GM23338 (cell line): ENCODE data around the gene NDUFB5. TPM values are rescaled to one million over a fixed set of nuclear protein-coding genes. Genes with fewer than 3 reads are reported as not detected.

ENCODE experiments used
- ATAC-seq: fragments of 200-7000 bp; cut with Tn5 transposase; 3 replicates; pipeline ENCODE4 v1.9.1; 2020
- DNase-seq: peaks from one replicate; pipeline ENCODE4 v3.0.0-alpha.2; 2015; ENCODE audit warnings: low spot score
- H2AFZ ChIP-seq: fragments of 200-600 bp; sonication (generic); 2 replicates; pipeline ENCODE4 v1.8.0; 2016; ENCODE audit warnings: antibody characterized with exemption, mild to moderate bottlenecking, moderate library complexity
- H3F3A ChIP-seq: fragments of 200-600 bp; sonication (generic); replicated peaks from 2 replicates; pipeline ENCODE4 v1.8.0; 2017; ENCODE audit warnings: antibody characterized with exemption, mixed run types, low read depth
- H3K27ac ChIP-seq: fragments of 200-600 bp; sonication (generic); 2 replicates; pipeline ENCODE4 v1.6.1; 2016; ENCODE audit warnings: low read depth
- H3K27me3 ChIP-seq: fragments of 200-600 bp; sonication (generic); 2 replicates; pipeline ENCODE4 v1.8.0; 2016; ENCODE audit warnings: mild to moderate bottlenecking, mixed run types, moderate library complexity; ENCODE audit not compliant: insufficient read depth
- H3K36me3 ChIP-seq: fragments of 200-600 bp; sonication (generic); 2 replicates; pipeline ENCODE4 v1.8.0; 2016; ENCODE audit warnings: mild to moderate bottlenecking; ENCODE audit not compliant: insufficient read depth
- H3K4me1 ChIP-seq: fragments of 200-600 bp; sonication (generic); 2 replicates; pipeline ENCODE4 v1.8.0; 2016; ENCODE audit warnings: mild to moderate bottlenecking, moderate library complexity; ENCODE audit not compliant: insufficient read depth
- H3K4me2 ChIP-seq: fragments of 200-600 bp; sonication (generic); 2 replicates; pipeline ENCODE4 v1.7.1; 2017; ENCODE audit warnings: mixed run types
- H3K4me3 ChIP-seq: fragments of 200-600 bp; sonication (generic); 2 replicates; pipeline ENCODE4 v1.6.1; 2016; ENCODE audit warnings: mixed run types
- H3K79me2 ChIP-seq: fragments of 200-600 bp; sonication (generic); replicated peaks from 2 replicates; pipeline ENCODE4 v1.8.0; 2017; ENCODE audit warnings: mild to moderate bottlenecking; ENCODE audit not compliant: insufficient read depth
- H3K9me2 ChIP-seq: fragments of 200-600 bp; sonication (generic); 2 replicates; pipeline ENCODE4 v1.8.0; 2017; ENCODE audit not compliant: insufficient read depth
- H4K20me1 ChIP-seq: fragments of 200-600 bp; sonication (generic); replicated peaks from 2 replicates; pipeline ENCODE4 v1.8.0; 2017; ENCODE audit warnings: mild to moderate bottlenecking; ENCODE audit not compliant: insufficient read depth
- H3K27ac Mint-ChIP-seq: 2 replicates; pipeline ENCODE4 v1.8.0; 2020; ENCODE audit warnings: inconsistent platforms, mild to moderate bottlenecking, moderate library complexity, mixed read lengths
- H3K27me3 Mint-ChIP-seq: 3 replicates; pipeline ENCODE4 v1.8.0; 2022; ENCODE audit warnings: low read depth, mild to moderate bottlenecking, moderate library complexity, mixed read lengths, inconsistent platforms; ENCODE audit not compliant: insufficient read depth, poor library complexity
- H3K36me3 Mint-ChIP-seq: 3 replicates; pipeline ENCODE4 v1.8.0; 2021; ENCODE audit warnings: low read depth, mild to moderate bottlenecking, inconsistent platforms, moderate library complexity, mixed read lengths
- H3K4me1 Mint-ChIP-seq: 3 replicates; pipeline ENCODE4 v1.8.0; 2020; ENCODE audit warnings: mild to moderate bottlenecking, inconsistent platforms, mixed read lengths
- H3K4me3 Mint-ChIP-seq: 3 replicates; pipeline ENCODE4 v1.8.0; 2021; ENCODE audit warnings: moderate library complexity, mild to moderate bottlenecking, inconsistent platforms, mixed read lengths
- H3K9me3 Mint-ChIP-seq: 3 replicates; pipeline ENCODE4 v1.8.0; 2020; ENCODE audit warnings: moderate library complexity, mild to moderate bottlenecking, inconsistent platforms, mixed read lengths
- CREB1 ChIP-seq: fragments of 250-450 bp; sonication (Bioruptor Pico); IDR thresholded peaks from 2 replicates; pipeline ENCODE4 v1.5.0; 2020; ENCODE audit warnings: low read depth, mild to moderate bottlenecking, moderate library complexity
- CTCF ChIP-seq, 2 experiments: fragments of 200-600 bp in 1 of 2; sonication (generic) in 1 of 2; conservative IDR thresholded peaks; 2 replicates each; pipeline versions ENCODE4 v1.5.1 to v1.6.1; 2016 to 2017; ENCODE audit warnings: antibody characterized with exemption in 2 of 2, low read depth in 2 of 2, mild to moderate bottlenecking in 2 of 2, moderate library complexity in 1 of 2
- EZH2 ChIP-seq: fragments of 200-600 bp; sonication (generic); IDR thresholded peaks from one replicate; pipeline ENCODE4 v1.8.0; 2017; ENCODE audit warnings: antibody characterized with exemption, mild to moderate bottlenecking, low read depth; ENCODE audit not compliant: unreplicated experiment
- EZH2phosphoT487 ChIP-seq: fragments of 200-600 bp; sonication (generic); IDR thresholded peaks from one replicate; pipeline ENCODE4 v1.8.1; 2018; ENCODE audit warnings: antibody characterized with exemption; ENCODE audit not compliant: unreplicated experiment
- JUNB ChIP-seq: IDR thresholded peaks from one replicate; pipeline ENCODE4 v1.6.1; 2016; ENCODE audit warnings: antibody characterized with exemption; ENCODE audit not compliant: unreplicated experiment
- NANOG ChIP-seq: IDR thresholded peaks from 2 replicates; pipeline ENCODE4 v1.6.1; 2016; ENCODE audit warnings: antibody characterized with exemption, borderline replicate concordance
- POLR2AphosphoS5 ChIP-seq: IDR thresholded peaks from 2 replicates; pipeline ENCODE4 v1.6.1; 2016; ENCODE audit warnings: antibody characterized with exemption, low read depth
- STAT1 ChIP-seq: IDR thresholded peaks from one replicate; pipeline ENCODE4 v1.6.1; 2016; ENCODE audit warnings: antibody characterized with exemption; ENCODE audit not compliant: unreplicated experiment
- ZNF114 ChIP-seq: fragments of 250-450 bp; sonication (Bioruptor Pico); IDR thresholded peaks from 2 replicates; pipeline ENCODE4 v1.5.0; 2020; ENCODE audit warnings: mild to moderate bottlenecking, moderate library complexity
- ZNF331 ChIP-seq: fragments of 250-450 bp; sonication (Bioruptor Pico); IDR thresholded peaks from 2 replicates; pipeline ENCODE4 v1.5.0; 2020; ENCODE audit warnings: low read depth, mild to moderate bottlenecking, moderate library complexity
- ZNF462 ChIP-seq: fragments of 250-450 bp; sonication (Bioruptor Pico); IDR thresholded peaks from 2 replicates; pipeline ENCODE4 v1.5.0; 2020; ENCODE audit warnings: mild to moderate bottlenecking, moderate library complexity
- polyA plus RNA-seq: library from polyadenylated mRNA; unstranded; fragments of >200 nt; fragmentation: Nextera tagmentation; extraction: Ambion mirVana; gene quantifications from 2 replicates; pipeline ENCODE4 v1.2.1, GENCODE V29; 2016
- total RNA-seq: library from RNA; depleted of rRNA; stranded (reverse); fragments of >200 nt; shearing (Covaris generic); gene quantifications from 2 replicates; pipeline ENCODE4 v1.2.3, GENCODE V29; 2014
- TF ChIP-seq, protein P1 (sequence below): IDR thresholded peaks from 2 replicates; pipeline ENCODE4 v1.6.1; 2016; ENCODE audit warnings: antibody characterized with exemption
- TF ChIP-seq, protein P2 (sequence below): IDR thresholded peaks from one replicate; pipeline ENCODE4 v1.6.1; 2018; ENCODE audit warnings: antibody characterized with exemption; ENCODE audit not compliant: unreplicated experiment

NDUFB5 gene
- total and polyA plus RNA-seq, 2 experiments from 2014 or later = 65.4 to 113 TPM

DNA sequence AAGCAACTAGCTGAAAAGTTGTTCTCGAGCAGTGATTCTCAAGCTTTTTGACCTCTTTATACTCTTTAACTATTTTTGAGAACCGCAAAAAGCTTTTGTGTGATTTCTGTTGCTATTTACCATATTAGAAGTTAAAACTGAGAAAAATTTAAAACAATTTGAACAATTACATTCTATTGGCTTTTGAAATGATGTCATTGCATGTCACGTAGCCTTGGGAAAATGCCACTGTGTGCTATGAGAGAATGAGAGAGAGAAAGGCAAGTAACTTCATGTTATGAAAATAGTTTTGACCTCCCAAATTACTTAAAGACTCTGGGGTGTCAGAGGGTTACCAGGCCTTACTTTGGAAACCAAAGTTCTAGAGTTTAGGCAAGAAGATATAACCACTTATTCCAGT is 56.3 kb downstream of the NDUFB5 start:
- H3K4me1 Mint-ChIP-seq = peaks cover 35% of the 10 kb centered on the region
- Histone ChIP-seq H2AFZ (no peak overlapping the region), H3F3A (no peaks in the 10 kb centered on the region), H3K4me3 (no peak overlapping the region), H3K36me3 (no peaks in the 10 kb centered on the region), H3K4me1 (peaks cover 19% of the 10 kb centered on the region; the same call in 1 of the 2 replicates), H4K20me1 (peaks cover 50% of the 10 kb centered on the region), H3K4me2 (no peak overlapping the region), H3K9me2 (no peaks in the 10 kb centered on the region), H3K79me2 (peaks cover 100% of the 10 kb centered on the region), H3K27ac (no peak overlapping the region), H3K27me3 (no peaks in the 10 kb centered on the region)
- ATAC-seq = no peak
- no peak for DNase-seq
- H3K36me3 Mint-ChIP-seq = peaks cover 5% of the 10 kb centered on the region; the same call in 2 of the 3 replicates
- H3K27ac Mint-ChIP-seq = no peak overlapping the region
- no peak overlapping the region for H3K4me3 Mint-ChIP-seq
- H3K9me3 Mint-ChIP-seq = no peaks in the 10 kb centered on the region
- H3K27me3 Mint-ChIP-seq = peaks cover 2% of the 10 kb centered on the region
- TF ChIP-seq ZNF462 (CRISPR knock-in tag) (no peak), STAT1 (no peak), POLR2AphosphoS5 (no peak), JUNB (no peak), EZH2phosphoT487 (no peak), NANOG (no peak), ZNF114 (CRISPR knock-in tag) (no peak), CTCF (conservative IDR thresholded peaks at IDR 0.05; ENCODE audit: low read depth in 2 of 2) (no peak), EZH2 (no peak), ZNF331 (CRISPR knock-in tag) (no peak), CREB1 (CRISPR knock-in tag) (no peak)
- TF ChIP-seq, protein P1, sequence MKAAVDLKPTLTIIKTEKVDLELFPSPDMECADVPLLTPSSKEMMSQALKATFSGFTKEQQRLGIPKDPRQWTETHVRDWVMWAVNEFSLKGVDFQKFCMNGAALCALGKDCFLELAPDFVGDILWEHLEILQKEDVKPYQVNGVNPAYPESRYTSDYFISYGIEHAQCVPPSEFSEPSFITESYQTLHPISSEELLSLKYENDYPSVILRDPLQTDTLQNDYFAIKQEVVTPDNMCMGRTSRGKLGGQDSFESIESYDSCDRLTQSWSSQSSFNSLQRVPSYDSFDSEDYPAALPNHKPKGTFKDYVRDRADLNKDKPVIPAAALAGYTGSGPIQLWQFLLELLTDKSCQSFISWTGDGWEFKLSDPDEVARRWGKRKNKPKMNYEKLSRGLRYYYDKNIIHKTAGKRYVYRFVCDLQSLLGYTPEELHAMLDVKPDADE = no peak
- TF ChIP-seq, protein P2, sequence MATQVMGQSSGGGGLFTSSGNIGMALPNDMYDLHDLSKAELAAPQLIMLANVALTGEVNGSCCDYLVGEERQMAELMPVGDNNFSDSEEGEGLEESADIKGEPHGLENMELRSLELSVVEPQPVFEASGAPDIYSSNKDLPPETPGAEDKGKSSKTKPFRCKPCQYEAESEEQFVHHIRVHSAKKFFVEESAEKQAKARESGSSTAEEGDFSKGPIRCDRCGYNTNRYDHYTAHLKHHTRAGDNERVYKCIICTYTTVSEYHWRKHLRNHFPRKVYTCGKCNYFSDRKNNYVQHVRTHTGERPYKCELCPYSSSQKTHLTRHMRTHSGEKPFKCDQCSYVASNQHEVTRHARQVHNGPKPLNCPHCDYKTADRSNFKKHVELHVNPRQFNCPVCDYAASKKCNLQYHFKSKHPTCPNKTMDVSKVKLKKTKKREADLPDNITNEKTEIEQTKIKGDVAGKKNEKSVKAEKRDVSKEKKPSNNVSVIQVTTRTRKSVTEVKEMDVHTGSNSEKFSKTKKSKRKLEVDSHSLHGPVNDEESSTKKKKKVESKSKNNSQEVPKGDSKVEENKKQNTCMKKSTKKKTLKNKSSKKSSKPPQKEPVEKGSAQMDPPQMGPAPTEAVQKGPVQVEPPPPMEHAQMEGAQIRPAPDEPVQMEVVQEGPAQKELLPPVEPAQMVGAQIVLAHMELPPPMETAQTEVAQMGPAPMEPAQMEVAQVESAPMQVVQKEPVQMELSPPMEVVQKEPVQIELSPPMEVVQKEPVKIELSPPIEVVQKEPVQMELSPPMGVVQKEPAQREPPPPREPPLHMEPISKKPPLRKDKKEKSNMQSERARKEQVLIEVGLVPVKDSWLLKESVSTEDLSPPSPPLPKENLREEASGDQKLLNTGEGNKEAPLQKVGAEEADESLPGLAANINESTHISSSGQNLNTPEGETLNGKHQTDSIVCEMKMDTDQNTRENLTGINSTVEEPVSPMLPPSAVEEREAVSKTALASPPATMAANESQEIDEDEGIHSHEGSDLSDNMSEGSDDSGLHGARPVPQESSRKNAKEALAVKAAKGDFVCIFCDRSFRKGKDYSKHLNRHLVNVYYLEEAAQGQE = no peak
